Keratinocyte (primary cell): ENCODE measurements around the gene PRKN. TPM values are rescaled to one million over a fixed set of nuclear protein-coding genes. Genes with fewer than 3 reads are reported as not detected.

Experiments
- DNase-seq: peaks from one replicate; pipeline ENCODE4 v3.0.0-alpha.2; 2011; ENCODE audit warnings: low read depth, missing footprints, low spot score
- FAIRE-seq: peaks from 2 replicates; lab custom pipeline; 2011; peaks lifted over from hg19 to GRCh38; lab: Jason Lieb, UNC
- H2AFZ ChIP-seq: 2 replicates; pipeline ENCODE4 v1.6.0; 2012; ENCODE audit warnings: low read length, control low read depth, inconsistent platforms; ENCODE audit not compliant: control insufficient read depth
- H3K27ac ChIP-seq: 2 replicates; pipeline ENCODE4 v1.5.1; 2011; ENCODE audit warnings: low read length; ENCODE audit not compliant: control insufficient read depth, insufficient read depth
- H3K27me3 ChIP-seq: 3 replicates; pipeline ENCODE4 v1.6.0; 2011; ENCODE audit warnings: low read length; ENCODE audit not compliant: control insufficient read depth, insufficient read depth; ENCODE audit errors: extremely low read depth
- H3K36me3 ChIP-seq, 2 experiments: 2 replicates in 1 of 2; 3 replicates in 1 of 2; pipeline ENCODE4 v1.5.1; 2011; ENCODE audit warnings: low read length in 2 of 2, mild to moderate bottlenecking in 1 of 2; ENCODE audit not compliant: control insufficient read depth in 2 of 2, insufficient read depth in 2 of 2; ENCODE audit errors: extremely low read depth in 1 of 2
- H3K4me1 ChIP-seq: 3 replicates; pipeline ENCODE4 v1.5.1; 2011; ENCODE audit warnings: low read length; ENCODE audit not compliant: control insufficient read depth, insufficient read depth; ENCODE audit errors: extremely low read depth
- H3K4me2 ChIP-seq: 3 replicates; pipeline ENCODE4 v1.6.0; 2011; ENCODE audit warnings: low read depth, low read length; ENCODE audit not compliant: control insufficient read depth, insufficient read depth; ENCODE audit errors: extremely low read depth
- H3K4me3 ChIP-seq, 3 experiments: fragments of 200-600 bp in 1 of 3; sonication (generic) in 1 of 3; 2 replicates in 2 of 3; 3 replicates in 1 of 3; pipeline ENCODE4 v1.5.1; 2011 to 2016; ENCODE audit warnings: low read length in 3 of 3, mild to moderate bottlenecking in 3 of 3, control low read depth in 2 of 3, inconsistent platforms in 1 of 3, low read depth in 1 of 3, mixed read lengths in 1 of 3, mixed run types in 1 of 3, moderate library complexity in 1 of 3; ENCODE audit not compliant: control insufficient read depth in 2 of 3, insufficient read depth in 2 of 3; ENCODE audit errors: extremely low read depth in 1 of 3
- H3K79me2 ChIP-seq: 2 replicates; pipeline ENCODE4 v1.6.0; 2012; ENCODE audit warnings: low read length; ENCODE audit not compliant: control insufficient read depth, insufficient read depth
- H3K9ac ChIP-seq: 3 replicates; pipeline ENCODE4 v1.6.0; 2011; ENCODE audit warnings: low read length; ENCODE audit not compliant: control insufficient read depth, insufficient read depth; ENCODE audit errors: extremely low read depth
- H3K9me1 ChIP-seq: 3 replicates; pipeline ENCODE4 v1.6.0; 2011; ENCODE audit warnings: low read length; ENCODE audit not compliant: control insufficient read depth, insufficient read depth; ENCODE audit errors: extremely low read depth
- H3K9me3 ChIP-seq: 2 replicates; pipeline ENCODE4 v1.5.1; 2012; ENCODE audit warnings: low read depth, low read length; ENCODE audit not compliant: control insufficient read depth
- H4K20me1 ChIP-seq: 3 replicates; pipeline ENCODE4 v1.6.0; 2011; ENCODE audit warnings: low read length; ENCODE audit not compliant: control insufficient read depth, insufficient read depth; ENCODE audit errors: extremely low read depth
- EZH2 ChIP-seq: IDR thresholded peaks from one replicate; pipeline ENCODE4 v1.6.1; 2012; ENCODE audit warnings: inconsistent platforms, mild to moderate bottlenecking, low read length, moderate library complexity
- dilution Hi-C: fragments of 300-500 bp; cut with MboI; formaldehyde crosslinking; loops from one replicate; pipeline ENCODE4 v1.7.0; 2020; ENCODE audit warnings: low sequenced_read_pairs; ENCODE audit not compliant: extremely low pct_ligation_motif_present
- polyA plus RNA-seq, 5 experiments: library from polyadenylated mRNA; depleted of rRNA in 3 of 5; stranded (reverse) in 3 of 5; stranded (forward) in 1 of 5; unstranded in 1 of 5; fragments of >200 nt; gene quantifications; 1 replicate in 1 of 5; 2 replicates in 3 of 5; 3 replicates in 1 of 5; pipeline versions ENCODE4 v1.2.1 to v1.2.3, GENCODE V29; 2011 to 2012; ENCODE audit warnings: missing spikeins in 2 of 5, low read depth in 1 of 5, low replicate concordance in 1 of 5
- TF ChIP-seq, protein P1 (sequence below), 3 experiments: IDR thresholded peaks in 1 of 3; conservative IDR thresholded peaks in 1 of 3; optimal IDR thresholded peaks in 1 of 3; 2 replicates in 2 of 3; 3 replicates in 1 of 3; pipeline versions ENCODE3 to v1.5.1; 2011; ENCODE audit warnings: low read length in 3 of 3, mild to moderate bottlenecking in 3 of 3, moderate library complexity in 2 of 3, control low read depth in 1 of 3, inconsistent platforms in 1 of 3; ENCODE audit not compliant: insufficient read depth in 2 of 3; ENCODE audit errors: extremely low read depth in 1 of 3

Gene PRKN
- polyA plus RNA-seq, 1 donor (not counting 4 experiments of a cell fraction or from before 2014, with no cell fraction given): 0.67 TPM

GRCh38 chr6:162261598-162261997 lies 466.0 kb downstream of the PRKN start:
- Histone ChIP-seq H3K4me2 (no peak overlapping the region), H3K4me3 (no peak overlapping the region), H3K4me1 (no peaks in the 10 kb centered on the region), H3K27me3 (no peaks in the 10 kb centered on the region), H3K9me1 (no peaks in the 10 kb centered on the region), H3K9ac (no peak overlapping the region), H2AFZ (no peak overlapping the region), H3K79me2 (no peaks in the 10 kb centered on the region), H3K9me3 (no peaks in the 10 kb centered on the region), H3K27ac (no peak overlapping the region), H3K36me3 (no peaks in the 10 kb centered on the region), H4K20me1 (no peaks in the 10 kb centered on the region)
- dilution Hi-C loops: no loop called here
- no peak for FAIRE-seq
- no peak for TF ChIP-seq EZH2
- TF ChIP-seq, protein P1, sequence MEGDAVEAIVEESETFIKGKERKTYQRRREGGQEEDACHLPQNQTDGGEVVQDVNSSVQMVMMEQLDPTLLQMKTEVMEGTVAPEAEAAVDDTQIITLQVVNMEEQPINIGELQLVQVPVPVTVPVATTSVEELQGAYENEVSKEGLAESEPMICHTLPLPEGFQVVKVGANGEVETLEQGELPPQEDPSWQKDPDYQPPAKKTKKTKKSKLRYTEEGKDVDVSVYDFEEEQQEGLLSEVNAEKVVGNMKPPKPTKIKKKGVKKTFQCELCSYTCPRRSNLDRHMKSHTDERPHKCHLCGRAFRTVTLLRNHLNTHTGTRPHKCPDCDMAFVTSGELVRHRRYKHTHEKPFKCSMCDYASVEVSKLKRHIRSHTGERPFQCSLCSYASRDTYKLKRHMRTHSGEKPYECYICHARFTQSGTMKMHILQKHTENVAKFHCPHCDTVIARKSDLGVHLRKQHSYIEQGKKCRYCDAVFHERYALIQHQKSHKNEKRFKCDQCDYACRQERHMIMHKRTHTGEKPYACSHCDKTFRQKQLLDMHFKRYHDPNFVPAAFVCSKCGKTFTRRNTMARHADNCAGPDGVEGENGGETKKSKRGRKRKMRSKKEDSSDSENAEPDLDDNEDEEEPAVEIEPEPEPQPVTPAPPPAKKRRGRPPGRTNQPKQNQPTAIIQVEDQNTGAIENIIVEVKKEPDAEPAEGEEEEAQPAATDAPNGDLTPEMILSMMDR (optimal IDR thresholded peaks at IDR 0.05 in 1 of 3, IDR thresholded peaks at IDR 0.05 in 1 of 3, conservative IDR thresholded peaks at IDR 0.05 in 1 of 3; ENCODE audit: extremely low read depth in 1 of 3, insufficient read depth in 2 of 3, low read length in 3 of 3): no peak
- DNase-seq: no peak

DNA sequence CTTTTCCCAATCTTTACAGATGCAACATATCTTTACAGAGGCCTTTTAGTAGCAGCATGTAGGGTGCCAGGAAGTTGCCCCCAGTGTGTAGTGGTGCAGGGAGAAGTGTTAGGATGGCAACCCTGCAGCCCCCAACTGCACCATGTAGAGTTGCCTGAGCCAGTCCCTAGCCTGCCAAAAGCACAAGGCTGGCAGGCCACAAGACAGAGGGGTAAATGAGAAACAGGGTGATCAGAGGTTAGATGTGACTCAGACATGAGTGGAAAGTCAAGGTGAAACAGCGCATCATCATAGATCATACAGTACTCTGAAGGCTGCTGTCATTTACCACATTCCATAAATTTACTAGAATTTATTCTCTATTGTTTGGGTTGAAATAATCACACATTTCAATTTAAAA lies 467.5 kb downstream of the PRKN start:
- no peak overlapping the region for H3K4me3 ChIP-seq
- no peaks in the 10 kb centered on the region for H3K36me3 ChIP-seq
- dilution Hi-C loops: no loop called here
- FAIRE-seq (no peak), DNase-seq (no peak)
- H3K27ac ChIP-seq: no peak overlapping the region
- H3K4me1 ChIP-seq: no peaks in the 10 kb centered on the region
- H3K9me3 ChIP-seq: no peaks in the 10 kb centered on the region
- no peak overlapping the region for H2AFZ ChIP-seq
- no peak overlapping the region for H3K4me2 ChIP-seq
- H3K79me2 ChIP-seq: no peaks in the 10 kb centered on the region
- no peaks in the 10 kb centered on the region for H3K9me1 ChIP-seq
- no peak overlapping the region for H3K9ac ChIP-seq
- H3K27me3 ChIP-seq: no peaks in the 10 kb centered on the region
- H4K20me1 ChIP-seq: no peaks in the 10 kb centered on the region
- TF ChIP-seq EZH2: no peak
- TF ChIP-seq, protein P1 (optimal IDR thresholded peaks at IDR 0.05 in 1 of 3, IDR thresholded peaks at IDR 0.05 in 1 of 3, conservative IDR thresholded peaks at IDR 0.05 in 1 of 3; ENCODE audit: extremely low read depth in 1 of 3, insufficient read depth in 2 of 3, low read length in 3 of 3): no peak
